H9 (cell line): ENCODE measurements around the gene HNRNPK. TPM values are rescaled to one million over a fixed set of nuclear protein-coding genes. Genes with fewer than 3 reads are reported as not detected.
A peak's percentile ranks its signal among the peaks of the same experiment; 100 is the strongest.

Experiments
- DNase-seq: peaks from one replicate; pipeline ENCODE4 v3.0.0-alpha.2; 2017
- H2AFZ ChIP-seq: one replicate; pipeline ENCODE4 v1.6.1; 2013; ENCODE audit warnings: mild to moderate bottlenecking, low read length, control low read depth, moderate library complexity
- H2AK5ac ChIP-seq: 2 replicates; pipeline ENCODE4 v1.6.1; 2013; ENCODE audit warnings: low read length, control low read depth, mixed read lengths; ENCODE audit not compliant: insufficient read length
- H2BK120ac ChIP-seq: one replicate; pipeline ENCODE4 v1.6.1; 2013; ENCODE audit warnings: low read depth, mild to moderate bottlenecking, low read length, control low read depth, inconsistent platforms; ENCODE audit not compliant: poor library complexity, severe bottlenecking
- H2BK12ac ChIP-seq: 2 replicates; pipeline ENCODE4 v1.6.1; 2013; ENCODE audit warnings: low read length, control low read depth, mixed read lengths, low read depth; ENCODE audit not compliant: insufficient read length
- H2BK15ac ChIP-seq: 2 replicates; pipeline ENCODE4 v1.6.1; 2013; ENCODE audit warnings: low read depth, low read length, control low read depth
- H2BK20ac ChIP-seq: one replicate; pipeline ENCODE4 v1.6.1; 2013; ENCODE audit warnings: low read depth, mild to moderate bottlenecking, low read length, control low read depth, inconsistent platforms; ENCODE audit not compliant: poor library complexity, severe bottlenecking
- H2BK5ac ChIP-seq: 2 replicates; pipeline ENCODE4 v1.6.1; 2013; ENCODE audit warnings: low read length, control low read depth, mixed read lengths; ENCODE audit not compliant: insufficient read length
- H3K14ac ChIP-seq: 2 replicates; pipeline ENCODE4 v1.6.1; 2013; ENCODE audit warnings: low read length, control low read depth; ENCODE audit not compliant: insufficient read depth
- H3K18ac ChIP-seq: 2 replicates; pipeline ENCODE4 v1.6.1; 2013; ENCODE audit warnings: low read depth, mild to moderate bottlenecking, mixed read lengths, low read length, control low read depth; ENCODE audit not compliant: insufficient read length
- H3K23ac ChIP-seq: 2 replicates; pipeline ENCODE4 v1.6.1; 2013; ENCODE audit warnings: low read length, control low read depth, mixed read lengths, low read depth; ENCODE audit not compliant: insufficient read length
- H3K23me2 ChIP-seq: 2 replicates; pipeline ENCODE4 v1.6.1; 2013; ENCODE audit warnings: low read depth, mild to moderate bottlenecking, mixed read lengths, low read length, control low read depth; ENCODE audit not compliant: insufficient read length, poor library complexity, severe bottlenecking
- H3K27ac ChIP-seq: 2 replicates; pipeline ENCODE4 v1.5.1; 2013; ENCODE audit warnings: low read length, control low read depth, mixed read lengths, low read depth; ENCODE audit not compliant: insufficient read length
- H3K27me3 ChIP-seq: 2 replicates; pipeline ENCODE4 v1.6.1; 2013; ENCODE audit warnings: low read length, control low read depth, inconsistent platforms; ENCODE audit not compliant: insufficient read depth
- H3K4ac ChIP-seq: 2 replicates; pipeline ENCODE4 v1.6.1; 2013; ENCODE audit warnings: low read depth, mild to moderate bottlenecking, control low read depth, inconsistent platforms, low read length, moderate library complexity
- H3K4me1 ChIP-seq: 2 replicates; pipeline ENCODE4 v1.6.1; 2013; ENCODE audit warnings: low read length, control low read depth, inconsistent platforms; ENCODE audit not compliant: insufficient read depth
- H3K4me2 ChIP-seq: 2 replicates; pipeline ENCODE4 v1.6.1; 2013; ENCODE audit warnings: low read length, control low read depth, mixed read lengths; ENCODE audit not compliant: insufficient read length, insufficient read depth
- H3K56ac ChIP-seq: 2 replicates; pipeline ENCODE4 v1.6.1; 2013; ENCODE audit warnings: low read depth, mild to moderate bottlenecking, mixed read lengths, low read length, control low read depth; ENCODE audit not compliant: insufficient read length
- H3K79me1 ChIP-seq: 2 replicates; pipeline ENCODE4 v1.6.1; 2013; ENCODE audit warnings: low read depth, mild to moderate bottlenecking, moderate library complexity, low read length, control low read depth, inconsistent platforms; ENCODE audit not compliant: insufficient read depth, poor library complexity, severe bottlenecking
- H3K79me2 ChIP-seq: 2 replicates; pipeline ENCODE4 v1.6.1; 2013; ENCODE audit warnings: low read length, control low read depth, inconsistent platforms; ENCODE audit not compliant: insufficient read depth
- H3K9ac ChIP-seq: 2 replicates; pipeline ENCODE4 v1.6.1; 2013; ENCODE audit warnings: low read length, control low read depth, mixed read lengths; ENCODE audit not compliant: insufficient read length; ENCODE audit errors: extremely low read depth
- H3K9me3 ChIP-seq: one replicate; pipeline ENCODE4 v1.6.1; 2013; ENCODE audit warnings: low read depth, low read length, inconsistent platforms; ENCODE audit not compliant: control insufficient read depth
- H3T11ph ChIP-seq: one replicate; pipeline ENCODE4 v1.6.1; 2013; ENCODE audit warnings: mild to moderate bottlenecking, low read length, control low read depth, inconsistent platforms
- H4K20me1 ChIP-seq: one replicate; pipeline ENCODE4 v1.6.1; 2013; ENCODE audit not compliant: control insufficient read depth, insufficient read length, insufficient read depth
- H4K5ac ChIP-seq: 2 replicates; pipeline ENCODE4 v1.6.1; 2013; ENCODE audit warnings: low read depth, mild to moderate bottlenecking, mixed read lengths, low read length, control low read depth; ENCODE audit not compliant: insufficient read length
- H4K8ac ChIP-seq: replicated peaks from 2 replicates; pipeline ENCODE4 v1.6.1; 2013; ENCODE audit warnings: low read length, control low read depth, mixed read lengths, low read depth; ENCODE audit not compliant: insufficient read length
- H4K91ac ChIP-seq: 2 replicates; pipeline ENCODE4 v1.6.1; 2013; ENCODE audit warnings: low read depth, mild to moderate bottlenecking, moderate library complexity, mixed read lengths, low read length, control low read depth; ENCODE audit not compliant: insufficient read length
- H3K27ac Mint-ChIP-seq, 3 experiments: 2 replicates in 2 of 3; 3 replicates in 1 of 3; pipeline ENCODE4 v1.8.0; 2020 to 2021; ENCODE audit warnings: mixed read lengths in 3 of 3, mild to moderate bottlenecking in 1 of 3, moderate library complexity in 1 of 3
- H3K27me3 Mint-ChIP-seq: 2 replicates; pipeline ENCODE4 v1.8.0; 2021; ENCODE audit warnings: low read depth, mild to moderate bottlenecking, moderate library complexity, mixed read lengths
- H3K36me3 Mint-ChIP-seq, 3 experiments: 2 replicates in 2 of 3; 3 replicates in 1 of 3; pipeline ENCODE4 v1.8.0; 2020 to 2021; ENCODE audit warnings: low read depth in 3 of 3, mixed read lengths in 3 of 3; ENCODE audit not compliant: insufficient read depth in 1 of 3
- H3K4me1 Mint-ChIP-seq, 2 experiments: 2 replicates each; pipeline ENCODE4 v1.8.0; 2020; ENCODE audit warnings: mixed read lengths in 2 of 2
- H3K4me3 Mint-ChIP-seq, 2 experiments: 2 replicates in 1 of 2; 3 replicates in 1 of 2; pipeline ENCODE4 v1.8.0; 2020 to 2021; ENCODE audit warnings: mild to moderate bottlenecking in 2 of 2, mixed read lengths in 2 of 2, moderate library complexity in 1 of 2
- H3K9me3 Mint-ChIP-seq, 2 experiments: 2 replicates in 1 of 2; 3 replicates in 1 of 2; pipeline ENCODE4 v1.8.0; 2020; ENCODE audit warnings: mild to moderate bottlenecking in 2 of 2, mixed read lengths in 2 of 2, moderate library complexity in 1 of 2
- CTCF ChIP-seq: fragments of 200-600 bp; sonication (generic); conservative IDR thresholded peaks from 3 replicates; pipeline ENCODE4 v1.8.0; 2021; ENCODE audit warnings: antibody characterized with exemption, mild to moderate bottlenecking
- WGBS: extraction: QIAGEN DNeasy Blood & Tissue Kit; methylation state at CpG from one replicate; pipeline ENCODE4 v1.1.7; 2013; ENCODE audit warnings: missing lambda C conversion rate, low lambda C conversion rate, mixed read lengths; ENCODE audit not compliant: insufficient read length; ENCODE audit errors: extremely low coverage; 5-methylcytosine and 5-hydroxymethylcytosine counted together
- long read RNA-seq: library from polyadenylated mRNA; unstranded; transcript quantifications from one replicate; pipeline ENCODE4 v2.0.0, GENCODE V29; 2020
- total RNA-seq: library from RNA; stranded (reverse); gene quantifications from 2 replicates; pipeline ENCODE4 v1.2.1, GENCODE V29; 2021

HNRNPK gene
- 790 and 802 TPM in 2 replicates for total RNA-seq
- long read RNA-seq, partial matches to known transcripts = 116 of 3,836 reads
- long read RNA-seq, other reads (novel, unspliced or antisense) = 3,719 of 3,836 reads

- Mint-ChIP-seq H3K27ac (peak within 1 kb of the TSS; percentile 99 to 100 (median 100)), H3K36me3 (peaks cover 41 to 50% (median 49%) of the 10 kb centered on the region in 3 experiments), H3K4me1 (peaks cover 33 to 45% of the 10 kb centered on the region in 2 experiments), H3K9me3 (peaks cover 0 to 3% of the 10 kb centered on the region in 2 experiments; a peak in 1 of 5 replicates), H3K4me3 (peak within 1 kb of the TSS; percentile 97), H3K27me3 (peaks cover 4% of the 10 kb centered on the region; the same call in 1 of the 2 replicates)
- Histone ChIP-seq H3K4me1 (no peaks in the 10 kb centered on the region), H4K91ac (peak within 1 kb of the TSS; percentile 99), H3K4ac (peak within 1 kb of the TSS; percentile 99), H3K4me2 (peak within 1 kb of the TSS; percentile 97), H3K14ac (peak within 1 kb of the TSS; percentile 100), H2BK120ac (peak within 1 kb of the TSS; percentile 99), H4K20me1 (peaks cover 4% of the 10 kb centered on the region), H3K27me3 (no peaks in the 10 kb centered on the region), H3T11ph (peak within 1 kb of the TSS; percentile 92), H3K79me1 (peaks cover 5% of the 10 kb centered on the region), H3K23me2 (peaks cover 8% of the 10 kb centered on the region), H3K56ac (peak within 1 kb of the TSS; percentile 100), H2AFZ (no peak within 1 kb of the TSS), H3K27ac (peak within 1 kb of the TSS; percentile 83), H3K23ac (no peak within 1 kb of the TSS), H3K9ac (peak within 1 kb of the TSS; percentile 100), H2BK20ac (no peak within 1 kb of the TSS), H3K18ac (peak within 1 kb of the TSS; percentile 100), H3K79me2 (peaks cover 39% of the 10 kb centered on the region; the same call in 1 of the 2 replicates), H3K9me3 (no peaks in the 10 kb centered on the region), H2BK15ac (0 out of 2 replicates have a peak within 1 kb of the TSS, but pooled peaks have one; percentile 20), H2AK5ac (peak within 1 kb of the TSS; percentile 90), H4K8ac (peak within 1 kb of the TSS; percentile 100), H4K5ac (peak within 1 kb of the TSS; percentile 100), H2BK12ac (peak within 1 kb of the TSS; percentile 3), H2BK5ac (peak within 1 kb of the TSS; percentile 98)
- peak; percentile 97 for DNase-seq
- TF ChIP-seq CTCF = no peak
- WGBS = no CpG with 5 or more reads among the region's 57 CpGs
Measured at GRCh38 chr9:83979812-83980394, at the start of gene HNRNPK. HNRNPK (minus strand) TSS chr9:83980215; CDS start chr9:83978252, 1,963 bp downstream.
